Medulla oblongata (tissue), 1 donor: ENCODE data around the gene LNPK.
"Not testable (repeated sequence)": the region's sequence is repeated elsewhere in the genome, so short reads cannot be mapped to it uniquely, and the experiment has no call there.

Source experiments
- DNase-seq: peaks from one replicate; pipeline ENCODE4 v3.0.0-alpha.2; 2015; ENCODE audit errors: extremely low spot score

Gene LNPK, protein sequence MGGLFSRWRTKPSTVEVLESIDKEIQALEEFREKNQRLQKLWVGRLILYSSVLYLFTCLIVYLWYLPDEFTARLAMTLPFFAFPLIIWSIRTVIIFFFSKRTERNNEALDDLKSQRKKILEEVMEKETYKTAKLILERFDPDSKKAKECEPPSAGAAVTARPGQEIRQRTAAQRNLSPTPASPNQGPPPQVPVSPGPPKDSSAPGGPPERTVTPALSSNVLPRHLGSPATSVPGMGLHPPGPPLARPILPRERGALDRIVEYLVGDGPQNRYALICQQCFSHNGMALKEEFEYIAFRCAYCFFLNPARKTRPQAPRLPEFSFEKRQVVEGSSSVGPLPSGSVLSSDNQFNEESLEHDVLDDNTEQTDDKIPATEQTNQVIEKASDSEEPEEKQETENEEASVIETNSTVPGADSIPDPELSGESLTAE

DNA sequence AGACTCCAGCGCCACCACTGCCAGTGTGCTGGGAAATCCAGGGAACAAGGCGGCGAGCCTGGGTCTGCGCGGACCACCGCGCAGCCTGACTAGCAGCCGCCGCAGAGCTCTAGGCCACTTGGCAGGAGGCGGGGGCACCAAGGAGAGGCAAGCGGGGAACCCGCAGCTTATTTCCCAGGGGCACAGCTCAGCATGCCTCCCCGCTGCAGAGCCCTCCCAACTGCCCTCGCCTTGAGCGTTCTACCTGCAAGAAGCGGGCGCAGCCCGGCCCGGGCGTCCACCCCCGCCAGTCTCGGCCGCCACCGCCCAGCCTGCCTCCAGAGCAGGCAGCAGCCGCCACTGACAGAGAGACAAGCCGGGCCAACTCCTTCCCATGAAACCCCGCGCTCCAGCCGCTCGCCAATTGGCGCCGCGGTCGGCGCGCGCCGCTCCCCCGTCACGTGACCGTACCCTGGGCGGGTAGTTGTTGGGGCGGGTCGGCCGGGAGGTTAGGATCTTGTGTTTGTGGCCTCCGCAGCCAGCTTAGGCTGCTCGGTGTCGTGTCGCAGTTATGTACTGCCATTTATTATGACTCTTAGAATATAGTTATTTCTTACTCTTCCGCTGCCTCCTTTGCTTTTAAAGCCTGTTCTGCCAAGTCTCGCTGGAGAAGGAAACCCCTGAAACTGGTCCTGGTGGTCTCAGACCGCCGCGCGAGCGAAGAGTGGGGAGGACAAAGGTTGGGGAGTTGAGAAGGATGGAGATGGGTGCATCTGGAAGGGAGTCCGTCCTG is at the start of gene LNPK:
Gene LNPK, minus strand, starts transcription at position 352 of the 772 bp plus-strand sequence. CDS start 6,683 bp downstream, outside the sequence.
- peak; percentile 96 for DNase-seq

DNA sequence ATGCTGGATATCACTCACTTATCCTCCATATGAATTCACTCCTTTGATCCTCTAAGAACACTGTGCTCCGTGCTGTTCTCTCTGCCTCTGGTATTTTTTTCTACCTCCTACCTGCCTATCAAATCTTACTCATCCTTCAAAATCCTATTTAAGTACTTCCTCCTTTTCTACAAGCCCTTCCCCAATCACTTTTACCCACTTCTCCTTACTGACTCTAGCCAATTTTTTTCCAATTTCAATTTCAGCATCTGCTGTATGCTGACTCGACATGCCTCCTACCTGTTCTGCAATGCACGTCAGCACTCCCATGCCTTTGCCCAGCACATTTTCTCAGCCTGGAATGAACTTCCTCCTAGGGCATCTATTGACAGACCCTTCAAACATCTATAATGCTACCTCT is 37.3 kb upstream of the LNPK start:
- DNase-seq = peak; percentile 7

DNA sequence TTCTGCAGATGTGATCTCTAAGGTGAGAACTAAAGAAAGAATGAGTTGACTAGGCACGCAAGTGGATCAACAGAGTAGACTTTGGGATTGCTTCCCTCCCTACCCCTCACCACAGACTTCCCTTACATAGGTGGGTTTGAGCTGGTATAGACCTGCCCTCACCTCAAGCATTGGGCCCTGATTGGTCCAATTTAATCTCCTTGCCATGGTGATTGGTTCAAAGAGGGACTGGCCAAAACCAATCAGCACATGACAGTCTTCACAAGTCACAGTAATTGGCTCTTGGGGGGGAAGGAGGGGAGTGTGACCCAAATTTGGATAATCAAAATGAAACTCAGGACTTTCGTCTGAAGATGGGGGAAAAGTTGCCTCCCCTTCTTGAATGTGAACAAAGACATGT is 36.6 kb upstream of the LNPK start:
- DNase-seq = no peak

DNA sequence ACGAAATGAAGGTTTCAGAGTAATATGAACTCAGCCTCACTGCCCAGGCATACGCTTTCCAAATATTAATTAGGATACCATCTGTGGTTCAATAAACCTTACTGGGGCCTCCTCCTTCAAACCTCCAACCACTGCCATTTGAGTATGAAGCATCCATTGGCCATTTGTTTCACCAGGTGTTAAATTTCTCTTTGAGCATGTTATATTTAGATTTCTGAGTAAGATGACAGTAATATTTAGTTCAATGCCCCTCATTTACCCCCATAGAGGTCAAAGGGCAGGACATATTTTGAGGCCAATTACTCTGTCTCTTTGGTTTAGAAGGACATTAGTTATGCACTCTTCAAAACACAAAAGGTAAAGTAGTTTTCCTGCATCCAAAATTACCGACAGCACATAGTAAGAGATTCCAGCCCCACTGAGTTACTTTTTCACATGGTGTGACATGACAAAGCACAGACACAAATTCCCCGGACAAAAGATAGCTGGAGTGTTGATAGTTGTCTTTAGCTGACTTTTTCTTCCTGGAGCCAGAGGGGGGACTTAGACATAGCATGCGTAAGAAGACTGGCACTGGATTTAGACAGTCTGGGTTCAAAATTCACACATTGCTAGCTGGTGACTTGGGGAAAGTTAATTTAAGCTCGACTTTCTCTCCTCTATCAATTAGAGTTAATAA is 33.1 kb upstream of the LNPK start:
- no peak for DNase-seq

DNA sequence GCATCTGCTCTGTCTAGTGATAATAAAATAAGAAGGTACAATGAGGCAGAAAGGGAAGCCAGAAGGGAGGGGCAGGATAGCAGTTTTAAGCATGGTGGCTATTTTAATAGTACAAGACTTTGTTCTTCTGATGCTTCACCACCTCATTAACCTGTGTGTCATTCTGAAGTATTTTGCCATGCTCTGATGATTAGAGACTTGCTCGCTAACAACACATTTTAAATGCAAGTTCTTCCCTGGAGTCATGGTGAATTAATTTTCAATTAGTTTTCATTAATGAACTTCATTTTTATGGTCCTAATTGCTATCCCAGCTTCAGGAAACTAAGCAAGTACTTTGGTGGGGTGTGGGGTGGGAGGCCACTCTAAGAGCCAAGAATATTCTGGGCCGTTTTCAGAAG is 25.7 kb upstream of the LNPK start:
- no peak for DNase-seq

DNA sequence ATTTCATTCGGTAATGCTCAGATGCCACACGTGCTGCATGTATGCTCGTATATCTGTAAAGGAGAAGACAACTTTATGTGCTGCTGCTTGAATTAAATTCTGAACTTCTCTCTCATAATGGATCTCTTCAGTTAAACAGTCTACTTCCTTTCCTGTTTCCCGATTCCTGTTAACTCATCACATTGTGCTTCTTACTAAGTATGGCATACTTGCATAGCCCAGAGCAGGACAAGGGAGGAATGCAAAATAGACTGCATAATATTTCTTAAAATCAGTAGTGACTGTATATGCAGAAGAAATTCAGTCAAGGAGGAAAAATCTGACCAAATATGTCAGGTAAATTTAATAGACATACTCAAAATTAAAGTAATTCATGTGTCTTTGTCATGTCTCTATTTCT is 23.9 kb upstream of the LNPK start:
- DNase-seq = no peak

DNA sequence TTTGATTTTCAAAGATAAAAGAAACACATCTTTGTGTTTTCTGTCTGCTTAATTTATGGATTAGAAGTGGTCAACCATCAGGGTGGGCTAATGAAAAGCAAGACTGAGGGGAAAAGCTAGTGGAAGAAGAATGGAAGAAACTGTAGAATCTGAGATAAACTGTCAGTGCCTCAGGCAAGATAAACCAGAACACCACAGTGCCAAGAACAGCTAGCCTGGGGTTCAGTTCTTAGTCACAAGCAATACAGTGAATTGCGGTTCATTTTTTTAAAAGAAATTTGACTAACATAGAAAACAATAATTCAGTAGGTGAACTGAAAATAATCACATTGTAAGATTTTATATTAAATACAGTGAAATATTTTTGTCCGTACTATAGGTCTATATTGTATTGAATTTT is 22.0 kb upstream of the LNPK start:
- no peak for DNase-seq

DNA sequence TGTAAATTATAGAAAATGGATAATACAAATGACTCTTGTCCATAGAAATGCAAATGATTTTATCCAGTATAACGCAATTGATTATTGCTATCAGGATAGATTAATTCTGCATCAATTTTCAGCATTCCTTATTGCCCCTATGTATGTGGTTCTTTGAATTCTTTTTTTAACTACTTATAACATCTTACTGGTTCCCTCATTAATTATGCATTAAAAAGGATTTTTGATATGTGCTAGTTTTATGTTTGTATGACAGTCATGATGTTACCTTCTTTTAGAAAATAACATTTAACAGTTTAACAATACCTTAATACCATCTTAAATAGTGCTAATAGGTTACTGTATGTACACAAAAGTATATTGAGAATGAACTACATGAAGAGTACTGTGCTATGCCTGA is 20.0 kb upstream of the LNPK start:
- DNase-seq = no peak

DNA sequence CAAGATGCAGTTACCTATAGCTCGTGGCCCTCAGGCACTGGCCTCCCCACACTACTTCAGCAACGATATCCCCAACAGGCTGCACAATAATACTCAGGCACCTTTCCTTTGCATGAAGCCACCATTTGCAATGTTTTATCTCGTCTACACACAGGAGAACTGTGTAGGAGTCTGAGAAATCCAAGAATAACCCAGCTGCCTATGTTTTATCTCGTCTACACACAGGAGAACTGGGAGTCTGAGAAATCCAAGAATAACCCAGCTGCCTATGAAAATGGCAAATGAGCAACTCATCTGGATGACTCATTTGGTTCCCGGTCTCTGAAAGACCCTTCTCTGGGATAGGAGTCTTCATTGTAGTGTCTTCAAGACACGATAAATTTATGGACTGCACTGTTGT is 18.3 kb upstream of the LNPK start:
- no peak for DNase-seq

DNA sequence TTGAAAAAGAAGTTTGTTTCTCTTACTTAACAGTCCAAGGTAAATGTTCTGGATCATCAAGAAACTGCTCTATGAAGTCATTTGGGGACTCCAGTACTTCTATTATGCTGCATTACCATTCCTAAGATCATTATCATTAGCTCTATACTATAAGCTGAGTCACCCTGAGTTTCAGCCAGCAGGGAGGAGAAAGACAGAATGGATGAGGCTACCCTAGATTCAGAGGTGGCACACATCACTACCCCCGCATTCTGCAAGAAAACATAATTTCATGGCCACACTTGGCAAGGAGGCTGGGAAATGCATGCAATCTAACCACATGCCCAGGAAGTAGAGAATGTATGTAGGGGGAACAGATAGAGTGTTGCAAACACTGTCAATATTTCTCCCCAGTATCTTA is 16.6 kb upstream of the LNPK start:
- no peak for DNase-seq

DNA sequence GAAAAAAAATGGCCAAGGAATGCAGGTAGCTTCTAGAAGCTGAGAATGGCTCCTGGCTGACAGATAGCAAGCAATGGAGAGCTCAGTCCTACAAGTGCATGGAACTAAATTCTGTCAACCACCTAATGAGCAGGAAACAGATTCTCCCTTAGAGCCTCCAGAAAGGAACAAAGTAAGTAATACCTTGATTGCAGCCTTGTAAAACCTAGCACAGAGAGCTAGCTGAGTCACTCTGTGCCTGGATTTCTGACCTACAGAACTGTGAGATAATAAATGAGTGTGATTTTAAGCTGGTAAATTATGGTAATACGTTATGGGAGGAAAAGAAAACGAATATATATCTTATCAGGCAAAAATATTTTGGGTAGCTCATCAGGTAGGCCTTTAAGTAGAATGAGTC is 7.4 kb upstream of the LNPK start:
- DNase-seq = no peak

DNA sequence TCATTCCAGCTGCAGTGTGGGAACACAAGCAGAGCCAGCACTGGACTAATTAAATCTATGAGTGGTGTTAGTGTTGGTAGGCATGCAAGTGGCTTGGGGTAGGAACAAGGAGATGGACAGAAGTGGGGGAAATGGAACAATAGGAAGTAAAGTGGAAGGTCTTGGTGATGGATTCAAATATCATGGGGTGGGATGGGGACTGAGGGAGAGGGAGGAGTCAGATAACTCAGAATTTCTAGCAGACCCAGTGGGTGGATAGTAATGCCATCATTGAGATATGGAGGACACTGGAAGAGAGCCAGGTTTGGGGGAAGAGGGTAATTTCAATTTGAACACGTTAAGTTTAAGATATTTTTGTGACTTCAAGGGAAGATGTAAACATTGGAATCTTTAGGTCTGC is 2.9 kb upstream of the LNPK start:
- DNase-seq = no peak

DNA sequence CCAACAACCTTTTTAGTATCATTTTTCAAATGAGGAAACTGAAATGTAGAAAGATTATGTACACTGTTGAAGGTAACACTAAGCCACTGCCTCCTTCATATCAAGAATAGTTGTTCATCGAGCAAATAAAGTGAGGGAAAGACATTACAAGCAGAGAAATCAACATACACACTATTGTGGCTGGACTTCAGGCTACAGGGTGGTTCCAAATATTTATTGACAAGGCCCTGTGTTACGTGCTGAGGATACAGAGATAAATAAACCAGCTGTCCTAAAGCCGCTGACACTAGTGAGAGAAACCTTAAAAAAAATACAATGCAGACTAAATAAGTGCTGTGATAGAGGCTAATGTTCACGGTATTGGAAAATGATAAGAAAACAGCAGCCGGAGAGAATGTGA is 1.9 kb upstream of the LNPK start:
- DNase-seq = no peak

DNA sequence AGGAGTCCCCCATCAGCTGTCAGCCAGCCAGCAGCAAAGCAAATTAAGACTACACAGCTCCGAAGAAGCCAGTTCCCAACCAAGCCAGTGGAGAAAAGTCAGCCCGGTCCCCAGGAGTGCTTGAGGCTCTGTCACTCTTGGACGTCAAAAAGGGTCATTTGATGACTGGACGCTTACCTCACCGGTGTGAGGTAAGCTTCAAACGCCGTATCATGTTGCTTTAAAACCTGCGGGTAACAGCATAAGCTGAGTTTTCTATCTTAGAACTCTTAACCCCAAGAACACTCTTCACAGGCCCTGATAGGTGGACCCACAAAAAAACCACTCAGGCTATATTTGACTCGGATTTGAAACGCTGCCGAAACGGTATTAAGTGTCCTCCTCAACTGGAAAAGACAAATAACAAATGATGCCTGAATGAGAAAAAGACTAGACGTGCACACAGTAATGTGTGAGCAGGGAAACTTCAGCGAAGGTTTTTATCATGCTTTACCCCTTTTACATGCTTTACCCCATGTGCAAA is 682 bp upstream of the LNPK start:
- DNase-seq = no peak

DNA sequence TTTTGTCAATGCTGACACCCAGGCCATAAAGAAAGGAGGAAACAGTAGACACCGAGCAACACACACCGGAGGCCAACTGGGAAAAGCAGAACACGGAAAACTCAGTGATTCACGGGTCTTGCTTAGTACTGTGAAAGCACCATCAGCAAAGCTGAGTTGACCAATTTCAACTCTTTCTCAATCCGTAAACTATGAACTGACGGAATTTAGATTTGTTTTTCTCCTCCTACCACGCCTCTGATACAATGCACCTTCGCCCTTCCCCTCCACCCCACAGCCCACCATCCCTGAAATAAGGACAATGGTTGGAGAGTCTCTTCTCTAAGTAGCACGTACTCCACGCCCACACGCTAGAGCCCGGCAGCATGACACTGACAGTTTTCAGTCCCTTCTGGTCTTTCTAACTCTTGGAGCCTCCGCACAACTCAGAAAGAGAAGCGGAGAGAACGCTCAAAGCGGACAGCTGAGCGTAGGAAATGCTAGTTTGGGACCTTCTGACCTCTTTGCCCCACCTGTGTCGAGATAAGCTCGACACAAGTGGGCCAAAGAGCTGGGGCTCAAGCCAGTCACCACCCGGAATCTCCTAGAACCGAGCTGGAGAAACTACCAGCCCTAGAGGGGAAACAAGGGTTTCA is 669 bp downstream of the LNPK start:
- DNase-seq = peak; percentile 66

DNA sequence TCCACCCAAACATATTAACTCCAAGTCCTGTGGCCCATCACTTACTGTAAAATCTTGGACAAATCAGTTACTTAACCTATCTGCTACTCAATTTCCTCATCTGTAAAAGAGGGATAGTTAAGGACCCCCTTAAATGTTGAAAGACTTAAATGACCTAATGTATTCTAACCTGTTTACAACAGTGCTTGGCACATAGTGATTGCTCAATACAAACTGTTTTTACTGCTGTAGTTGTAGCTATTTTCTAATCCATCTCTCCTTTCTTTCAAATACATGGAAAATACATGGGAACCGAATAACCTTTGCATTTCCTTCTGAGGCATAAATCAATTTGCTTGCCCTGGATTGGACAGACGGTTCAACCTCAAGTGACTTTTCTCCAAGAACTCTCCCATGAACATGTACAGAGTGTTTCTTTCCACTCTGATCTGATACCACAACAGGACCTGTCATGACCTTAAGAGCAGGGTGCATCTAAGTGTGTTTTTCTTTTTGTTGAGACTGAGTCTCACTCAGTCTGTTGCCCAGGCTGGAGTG is 2.7 kb downstream of the LNPK start:
- DNase-seq = no peak

DNA sequence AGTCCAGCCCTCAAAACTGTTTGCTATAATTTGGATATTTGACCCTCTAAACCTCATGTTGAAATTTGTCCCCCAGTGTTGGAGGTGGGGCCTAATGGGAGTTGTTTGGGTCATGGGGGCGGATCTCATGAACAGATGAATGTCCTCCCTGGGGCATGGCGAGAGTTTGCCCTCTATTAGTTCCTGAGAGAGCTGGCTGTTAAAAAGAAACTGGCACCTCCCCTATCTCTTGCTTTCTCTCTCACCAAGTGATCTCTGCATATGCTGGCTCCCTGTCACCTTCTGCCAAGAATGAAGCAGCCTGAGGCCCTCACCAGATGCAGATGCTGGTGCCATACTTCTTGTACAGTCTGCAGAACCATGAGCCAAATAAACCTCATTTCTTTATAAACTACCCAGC is 12.0 kb downstream of the LNPK start:
- DNase-seq = no peak

DNA sequence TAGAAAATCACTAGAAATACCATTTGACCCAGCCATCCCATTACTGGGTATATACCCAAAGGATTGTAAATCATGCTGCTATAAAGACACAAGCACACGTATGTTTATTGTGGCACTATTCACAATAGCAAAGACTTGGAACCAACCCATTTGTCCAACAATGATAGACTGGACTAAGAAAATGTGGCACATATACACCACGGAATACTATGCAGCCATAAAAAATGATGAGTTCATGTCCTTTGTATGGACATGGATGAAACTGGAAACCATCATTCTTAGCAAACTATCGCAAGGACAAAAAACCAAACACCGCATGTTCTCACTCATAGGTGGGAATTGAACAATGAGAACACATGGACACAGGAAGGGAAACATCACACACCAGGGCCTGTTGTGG is 14.9 kb downstream of the LNPK start:
- not testable (repeated sequence) for DNase-seq

DNA sequence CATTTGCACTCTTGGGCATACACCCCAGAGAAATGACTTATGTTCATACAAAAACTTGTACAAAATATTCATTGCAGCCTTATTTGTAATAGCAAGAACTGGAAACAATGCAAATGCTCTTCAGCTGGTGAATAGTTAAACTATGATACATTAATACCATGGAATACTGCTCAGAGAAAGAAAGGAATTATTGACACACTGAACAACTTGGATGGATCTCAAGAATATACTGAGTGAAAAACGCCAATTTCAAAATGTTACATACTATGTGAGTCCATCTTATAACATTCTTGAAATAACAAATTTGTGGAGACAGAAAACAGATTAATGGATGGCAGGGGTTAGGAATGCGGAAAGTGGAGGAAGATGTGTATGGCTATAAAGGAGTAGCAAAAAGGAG is 17.2 kb downstream of the LNPK start:
- no peak for DNase-seq

DNA sequence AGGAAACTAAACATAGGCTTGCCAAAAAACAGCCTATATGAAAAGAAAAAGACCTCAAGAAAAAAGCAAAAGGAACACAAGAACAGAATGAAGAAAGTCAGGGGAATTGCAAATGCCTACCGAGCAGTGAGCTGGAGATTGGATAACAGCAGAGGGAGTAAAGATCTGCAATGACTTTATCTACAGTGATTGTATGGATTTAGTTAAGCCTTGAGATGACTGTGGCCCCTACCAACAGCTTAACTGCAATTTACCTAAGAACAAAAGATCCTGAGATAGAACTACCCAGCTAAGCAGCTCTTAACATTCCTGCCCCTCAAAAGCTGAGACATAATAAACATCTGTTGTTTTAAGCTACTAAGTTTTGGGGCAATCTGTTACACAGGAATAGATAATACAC is 20.5 kb downstream of the LNPK start:
- DNase-seq = no peak

DNA sequence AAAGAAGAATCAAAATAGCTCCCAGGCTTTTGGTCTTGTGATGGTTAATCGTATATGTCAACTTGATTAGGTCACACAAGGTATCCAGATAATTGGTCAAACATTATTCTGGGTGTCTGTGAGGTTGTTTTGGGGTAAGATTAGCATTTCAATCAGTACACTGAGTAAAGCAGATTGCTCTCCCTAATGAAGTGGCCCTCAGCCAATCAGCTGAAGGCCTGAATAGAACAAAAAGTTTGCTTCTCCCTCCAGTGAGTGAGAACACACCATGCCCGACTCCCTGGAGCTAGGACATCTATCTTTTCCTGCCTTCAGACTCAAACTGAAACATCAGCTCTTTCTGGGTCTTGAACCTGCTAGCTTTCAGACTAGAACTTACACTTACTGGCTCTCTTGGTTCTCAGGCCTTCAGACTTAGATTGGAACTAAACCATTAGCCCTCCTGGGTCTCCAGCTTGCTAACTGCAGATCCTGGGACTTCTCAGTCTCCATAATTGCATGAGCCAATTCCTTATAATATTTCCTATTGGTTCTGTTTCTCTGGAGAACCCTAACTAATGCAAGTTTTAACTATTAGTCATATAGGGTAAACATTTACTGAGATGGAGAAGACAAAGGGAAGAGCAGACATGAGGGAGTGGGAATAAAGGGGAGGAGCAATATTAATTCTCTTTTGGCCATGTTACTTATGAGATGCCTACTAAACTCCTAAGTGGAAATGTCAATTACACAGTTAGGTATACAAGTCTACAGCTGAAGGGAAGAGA is 25.5 kb downstream of the LNPK start:
- no peak for DNase-seq
